SK-N-SH treated with all-trans-retinoic acid at 6 μM for 48 hours (cell line): ENCODE measurements around the gene AKR1B15.
"Not testable (repeated sequence)": the region's sequence is repeated elsewhere in the genome, so short reads cannot be mapped to it uniquely, and the experiment has no call there.

Experiments used
- ATAC-seq: fragments of 200-7000 bp; cut with Tn5 transposase; 3 replicates; pipeline ENCODE4 v1.9.1; 2020; ENCODE audit warnings: mild to moderate bottlenecking, moderate library complexity
- ARNTL ChIP-seq: fragments of 450-650 bp; formaldehyde crosslinking; IDR thresholded peaks from 2 replicates; pipeline ENCODE4 v1.5.0; 2020; ENCODE audit warnings: low read depth, mild to moderate bottlenecking, moderate library complexity, borderline replicate concordance
- BACH2 ChIP-seq: fragments of 250-450 bp; sonication (Bioruptor Pico); IDR thresholded peaks from 2 replicates; pipeline ENCODE4 v1.9.0; 2021; ENCODE audit warnings: mild to moderate bottlenecking, borderline replicate concordance
- ESRRG ChIP-seq: fragments of 250-450 bp; sonication (Bioruptor Pico); IDR thresholded peaks from 2 replicates; pipeline ENCODE4 v1.6.1; 2021; ENCODE audit warnings: mild to moderate bottlenecking
- GLIS3 ChIP-seq: fragments of 250-450 bp; sonication (Bioruptor Pico); IDR thresholded peaks from 2 replicates; pipeline ENCODE4 v1.5.0; 2020; ENCODE audit warnings: mild to moderate bottlenecking, moderate library complexity
- ISL1 ChIP-seq: fragments of 250-450 bp; sonication (Bioruptor Pico); IDR thresholded peaks from 2 replicates; pipeline ENCODE4 v2.1.2; 2022; ENCODE audit warnings: mild to moderate bottlenecking, moderate library complexity
- OSR1 ChIP-seq: fragments of 250-450 bp; sonication (Bioruptor Pico); IDR thresholded peaks from 2 replicates; pipeline ENCODE4 v1.8.0; 2022; ENCODE audit warnings: moderate library complexity, mild to moderate bottlenecking, inconsistent platforms
- PPARA ChIP-seq: fragments of 250-450 bp; sonication (Bioruptor Pico); IDR thresholded peaks from 2 replicates; pipeline ENCODE4 v1.5.0; 2020; ENCODE audit warnings: mild to moderate bottlenecking, borderline replicate concordance
- RARB ChIP-seq: fragments of 250-450 bp; sonication (Bioruptor Pico); IDR thresholded peaks from 2 replicates; pipeline ENCODE4 v1.8.0; 2021; ENCODE audit warnings: mild to moderate bottlenecking, moderate library complexity
- SNAI2 ChIP-seq: fragments of 250-450 bp; sonication (Bioruptor Pico); IDR thresholded peaks from 2 replicates; pipeline ENCODE4 v1.5.0; 2020; ENCODE audit warnings: mild to moderate bottlenecking, moderate library complexity
- TCF4 ChIP-seq: fragments of 250-450 bp; sonication (Bioruptor Pico); IDR thresholded peaks from 2 replicates; pipeline ENCODE4 v1.8.0; 2021; ENCODE audit warnings: mild to moderate bottlenecking, moderate library complexity, borderline replicate concordance
- TOX ChIP-seq: fragments of 250-450 bp; sonication (Bioruptor Pico); IDR thresholded peaks from 2 replicates; pipeline ENCODE4 v1.8.0; 2021; ENCODE audit warnings: mild to moderate bottlenecking, moderate library complexity, borderline replicate concordance
- ZC3H10 ChIP-seq: fragments of 250-450 bp; sonication (Bioruptor Pico); IDR thresholded peaks from 2 replicates; pipeline ENCODE4 v1.5.1; 2021; ENCODE audit warnings: mild to moderate bottlenecking, moderate library complexity
- ZFP30 ChIP-seq: fragments of 450-650 bp; formaldehyde crosslinking; IDR thresholded peaks from 2 replicates; pipeline ENCODE4 v1.5.0; 2022; ENCODE audit warnings: mild to moderate bottlenecking, moderate library complexity
- ZNF565 ChIP-seq: fragments of 450-650 bp; formaldehyde crosslinking; conservative IDR thresholded peaks from 2 replicates; pipeline ENCODE4 v1.5.0; 2020; ENCODE audit warnings: low read depth, mild to moderate bottlenecking, moderate library complexity
- ZNF70 ChIP-seq: fragments of 450-650 bp; formaldehyde crosslinking; IDR thresholded peaks from 2 replicates; pipeline ENCODE4 v1.5.0; 2020; ENCODE audit warnings: mild to moderate bottlenecking, moderate library complexity
- ZNF8 ChIP-seq: fragments of 450-650 bp; formaldehyde crosslinking; IDR thresholded peaks from 2 replicates; pipeline ENCODE4 v1.5.0; 2020; ENCODE audit warnings: mild to moderate bottlenecking, moderate library complexity
- TF ChIP-seq, protein P1 (sequence below): fragments of 250-450 bp; sonication (Bioruptor Pico); IDR thresholded peaks from 2 replicates; pipeline ENCODE4 v1.8.0; 2021; ENCODE audit warnings: low read depth, mild to moderate bottlenecking, moderate library complexity, borderline replicate concordance
- TF ChIP-seq, protein P2 (sequence below): fragments of 250-450 bp; sonication (Bioruptor Pico); IDR thresholded peaks from 2 replicates; pipeline ENCODE4 v1.5.1; 2020; ENCODE audit warnings: low read depth, mild to moderate bottlenecking, moderate library complexity
- TF ChIP-seq, protein P3 (sequence below): fragments of 250-450 bp; sonication (Bioruptor Pico); IDR thresholded peaks from 2 replicates; pipeline ENCODE4 v1.8.0; 2020; ENCODE audit warnings: mild to moderate bottlenecking, moderate library complexity, borderline replicate concordance
- TF ChIP-seq, protein P4 (sequence below): fragments of 250-450 bp; sonication (Bioruptor Pico); IDR thresholded peaks from 2 replicates; pipeline ENCODE4 v1.5.1; 2021; ENCODE audit warnings: mild to moderate bottlenecking, moderate library complexity
- TF ChIP-seq, protein P5 (sequence below): fragments of 250-450 bp; sonication (Bioruptor Pico); IDR thresholded peaks from 2 replicates; pipeline ENCODE4 v1.5.0; 2020; ENCODE audit warnings: mild to moderate bottlenecking, moderate library complexity

AKR1B15 gene

DNA sequence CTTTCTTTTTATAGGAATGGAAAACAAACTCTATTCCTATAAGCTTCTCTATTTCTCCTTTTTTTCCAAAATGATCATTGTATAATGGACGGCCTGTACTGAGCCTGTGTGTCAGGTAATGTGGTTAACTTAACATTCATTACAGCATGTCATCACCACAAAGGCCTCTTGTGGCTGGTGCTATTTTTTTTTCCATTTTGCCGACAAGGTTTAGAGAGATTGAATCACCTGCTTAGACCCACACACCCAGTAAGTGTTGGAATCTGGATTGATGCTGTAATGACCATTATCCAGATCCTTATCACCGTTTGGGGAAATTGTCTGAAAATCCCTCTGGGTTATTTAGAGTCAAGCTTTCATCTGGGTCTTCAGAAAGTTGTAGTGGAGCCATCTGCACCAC lies 18.5 kb downstream of the AKR1B15 start (continued):
- TF ChIP-seq, protein P1, sequence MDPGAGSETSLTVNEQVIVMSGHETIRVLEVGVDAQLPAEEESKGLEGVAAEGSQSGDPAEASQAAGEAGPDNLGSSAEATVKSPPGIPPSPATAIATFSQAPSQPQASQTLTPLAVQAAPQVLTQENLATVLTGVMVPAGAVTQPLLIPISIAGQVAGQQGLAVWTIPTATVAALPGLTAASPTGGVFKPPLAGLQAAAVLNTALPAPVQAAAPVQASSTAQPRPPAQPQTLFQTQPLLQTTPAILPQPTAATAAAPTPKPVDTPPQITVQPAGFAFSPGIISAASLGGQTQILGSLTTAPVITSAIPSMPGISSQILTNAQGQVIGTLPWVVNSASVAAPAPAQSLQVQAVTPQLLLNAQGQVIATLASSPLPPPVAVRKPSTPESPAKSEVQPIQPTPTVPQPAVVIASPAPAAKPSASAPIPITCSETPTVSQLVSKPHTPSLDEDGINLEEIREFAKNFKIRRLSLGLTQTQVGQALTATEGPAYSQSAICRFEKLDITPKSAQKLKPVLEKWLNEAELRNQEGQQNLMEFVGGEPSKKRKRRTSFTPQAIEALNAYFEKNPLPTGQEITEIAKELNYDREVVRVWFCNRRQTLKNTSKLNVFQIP (CRISPR knock-in tag), result no peak
- TF ChIP-seq ZNF70 (CRISPR knock-in tag) (no peak), BACH2 (no peak), ARNTL (CRISPR knock-in tag) (no peak)
- TF ChIP-seq, protein P2, sequence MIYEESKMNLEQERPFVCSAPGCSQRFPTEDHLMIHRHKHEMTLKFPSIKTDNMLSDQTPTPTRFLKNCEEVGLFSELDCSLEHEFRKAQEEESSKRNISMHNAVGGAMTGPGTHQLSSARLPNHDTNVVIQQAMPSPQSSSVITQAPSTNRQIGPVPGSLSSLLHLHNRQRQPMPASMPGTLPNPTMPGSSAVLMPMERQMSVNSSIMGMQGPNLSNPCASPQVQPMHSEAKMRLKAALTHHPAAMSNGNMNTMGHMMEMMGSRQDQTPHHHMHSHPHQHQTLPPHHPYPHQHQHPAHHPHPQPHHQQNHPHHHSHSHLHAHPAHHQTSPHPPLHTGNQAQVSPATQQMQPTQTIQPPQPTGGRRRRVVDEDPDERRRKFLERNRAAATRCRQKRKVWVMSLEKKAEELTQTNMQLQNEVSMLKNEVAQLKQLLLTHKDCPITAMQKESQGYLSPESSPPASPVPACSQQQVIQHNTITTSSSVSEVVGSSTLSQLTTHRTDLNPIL (CRISPR knock-in tag), result no peak

DNA sequence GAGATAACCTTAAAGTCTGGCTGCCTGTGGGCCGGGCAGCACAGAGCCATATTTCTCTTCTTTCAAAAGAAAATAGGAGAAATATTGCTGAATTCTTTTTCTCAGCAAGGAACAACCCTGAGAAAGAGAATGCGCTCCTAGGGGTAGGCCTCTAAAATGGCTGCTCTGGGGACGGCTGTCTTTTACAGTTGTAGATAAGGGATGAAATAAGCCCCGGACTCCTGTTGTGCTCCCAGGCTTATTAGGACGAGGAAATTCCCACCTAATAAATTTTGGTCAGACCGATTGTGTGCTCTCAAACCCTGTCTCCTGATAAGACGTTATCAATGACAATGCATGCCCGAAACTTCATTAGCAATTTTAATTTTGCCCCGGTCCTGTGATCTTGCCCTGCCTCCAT lies 21.1 kb downstream of the AKR1B15 start:
- not testable (repeated sequence) for ATAC-seq

DNA sequence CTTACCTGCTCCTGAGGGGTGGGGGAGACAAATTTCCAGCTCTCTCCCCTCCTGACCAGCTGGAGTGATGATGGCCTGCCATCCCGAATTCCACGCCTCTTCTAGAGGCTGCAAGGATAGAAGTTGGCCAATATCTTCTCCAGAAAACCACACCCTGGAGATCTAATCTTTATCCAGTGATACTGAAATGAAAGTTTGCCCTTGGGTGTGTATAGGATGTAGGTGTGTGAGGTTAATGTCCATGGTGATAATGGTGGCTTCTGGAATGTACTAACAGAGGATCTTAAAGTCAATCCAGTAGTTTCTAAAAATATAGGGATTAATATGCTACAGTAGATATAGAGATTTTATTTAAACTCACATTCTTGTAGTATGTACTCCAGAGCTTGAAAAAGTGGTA lies 22.2 kb downstream of the AKR1B15 start:
- ATAC-seq, result no peak
- no peak for TF ChIP-seq ARNTL (CRISPR knock-in tag)
- no peak for TF ChIP-seq PPARA (CRISPR knock-in tag)
- no peak for TF ChIP-seq ESRRG (CRISPR knock-in tag)
- TF ChIP-seq, protein P3, sequence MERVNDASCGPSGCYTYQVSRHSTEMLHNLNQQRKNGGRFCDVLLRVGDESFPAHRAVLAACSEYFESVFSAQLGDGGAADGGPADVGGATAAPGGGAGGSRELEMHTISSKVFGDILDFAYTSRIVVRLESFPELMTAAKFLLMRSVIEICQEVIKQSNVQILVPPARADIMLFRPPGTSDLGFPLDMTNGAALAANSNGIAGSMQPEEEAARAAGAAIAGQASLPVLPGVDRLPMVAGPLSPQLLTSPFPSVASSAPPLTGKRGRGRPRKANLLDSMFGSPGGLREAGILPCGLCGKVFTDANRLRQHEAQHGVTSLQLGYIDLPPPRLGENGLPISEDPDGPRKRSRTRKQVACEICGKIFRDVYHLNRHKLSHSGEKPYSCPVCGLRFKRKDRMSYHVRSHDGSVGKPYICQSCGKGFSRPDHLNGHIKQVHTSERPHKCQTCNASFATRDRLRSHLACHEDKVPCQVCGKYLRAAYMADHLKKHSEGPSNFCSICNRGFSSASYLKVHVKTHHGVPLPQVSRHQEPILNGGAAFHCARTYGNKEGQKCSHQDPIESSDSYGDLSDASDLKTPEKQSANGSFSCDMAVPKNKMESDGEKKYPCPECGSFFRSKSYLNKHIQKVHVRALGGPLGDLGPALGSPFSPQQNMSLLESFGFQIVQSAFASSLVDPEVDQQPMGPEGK (CRISPR knock-in tag), result no peak
- no peak for TF ChIP-seq TOX
- TF ChIP-seq GLIS3 (CRISPR knock-in tag), result no peak
- no peak for TF ChIP-seq ZFP30
- TF ChIP-seq TCF4 (CRISPR knock-in tag), result no peak
- no peak for TF ChIP-seq ISL1
- no peak for TF ChIP-seq SNAI2
- no peak for TF ChIP-seq ZNF8 (CRISPR knock-in tag)
- TF ChIP-seq, protein P4, sequence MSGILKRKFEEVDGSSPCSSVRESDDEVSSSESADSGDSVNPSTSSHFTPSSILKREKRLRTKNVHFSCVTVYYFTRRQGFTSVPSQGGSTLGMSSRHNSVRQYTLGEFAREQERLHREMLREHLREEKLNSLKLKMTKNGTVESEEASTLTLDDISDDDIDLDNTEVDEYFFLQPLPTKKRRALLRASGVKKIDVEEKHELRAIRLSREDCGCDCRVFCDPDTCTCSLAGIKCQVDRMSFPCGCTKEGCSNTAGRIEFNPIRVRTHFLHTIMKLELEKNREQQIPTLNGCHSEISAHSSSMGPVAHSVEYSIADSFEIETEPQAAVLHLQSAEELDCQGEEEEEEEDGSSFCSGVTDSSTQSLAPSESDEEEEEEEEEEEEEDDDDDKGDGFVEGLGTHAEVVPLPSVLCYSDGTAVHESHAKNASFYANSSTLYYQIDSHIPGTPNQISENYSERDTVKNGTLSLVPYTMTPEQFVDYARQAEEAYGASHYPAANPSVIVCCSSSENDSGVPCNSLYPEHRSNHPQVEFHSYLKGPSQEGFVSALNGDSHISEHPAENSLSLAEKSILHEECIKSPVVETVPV, result no peak
- TF ChIP-seq RARB, result no peak
- TF ChIP-seq ZNF565 (CRISPR knock-in tag), result no peak
- no peak for TF ChIP-seq OSR1

DNA sequence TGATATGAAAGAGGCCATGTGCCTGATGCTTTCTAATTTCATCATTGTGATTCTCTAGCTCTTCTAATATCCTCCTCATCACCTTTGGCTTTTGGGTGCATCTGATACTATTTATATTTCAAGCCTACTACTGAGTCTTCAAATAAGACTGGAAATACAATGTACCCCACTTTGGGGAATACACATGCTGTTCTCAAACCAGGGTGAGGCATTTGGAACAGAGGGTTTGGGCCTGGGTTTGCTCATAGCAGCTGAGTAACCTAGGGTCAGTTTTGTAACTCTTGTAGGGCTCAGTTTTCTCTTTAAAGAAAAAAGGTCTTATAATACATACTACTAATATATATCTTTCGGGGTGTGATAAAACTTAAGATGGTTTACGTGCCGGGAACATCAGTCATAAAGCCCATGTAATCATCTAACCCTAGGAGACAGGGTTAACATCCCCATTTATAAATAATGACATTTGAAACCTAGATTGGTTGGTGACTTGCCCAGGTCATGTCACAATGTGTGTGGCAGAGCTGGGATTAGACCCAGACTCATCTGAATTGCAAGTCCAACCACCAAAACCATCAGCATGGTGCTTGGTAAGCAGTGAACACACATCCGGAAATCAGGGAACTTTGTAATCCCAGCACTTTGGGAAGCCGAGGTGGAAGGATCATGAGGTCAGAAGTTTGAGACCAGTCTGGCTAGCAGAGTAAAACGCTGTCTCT lies 23.0 kb downstream of the AKR1B15 start:
- TF ChIP-seq, protein P5, sequence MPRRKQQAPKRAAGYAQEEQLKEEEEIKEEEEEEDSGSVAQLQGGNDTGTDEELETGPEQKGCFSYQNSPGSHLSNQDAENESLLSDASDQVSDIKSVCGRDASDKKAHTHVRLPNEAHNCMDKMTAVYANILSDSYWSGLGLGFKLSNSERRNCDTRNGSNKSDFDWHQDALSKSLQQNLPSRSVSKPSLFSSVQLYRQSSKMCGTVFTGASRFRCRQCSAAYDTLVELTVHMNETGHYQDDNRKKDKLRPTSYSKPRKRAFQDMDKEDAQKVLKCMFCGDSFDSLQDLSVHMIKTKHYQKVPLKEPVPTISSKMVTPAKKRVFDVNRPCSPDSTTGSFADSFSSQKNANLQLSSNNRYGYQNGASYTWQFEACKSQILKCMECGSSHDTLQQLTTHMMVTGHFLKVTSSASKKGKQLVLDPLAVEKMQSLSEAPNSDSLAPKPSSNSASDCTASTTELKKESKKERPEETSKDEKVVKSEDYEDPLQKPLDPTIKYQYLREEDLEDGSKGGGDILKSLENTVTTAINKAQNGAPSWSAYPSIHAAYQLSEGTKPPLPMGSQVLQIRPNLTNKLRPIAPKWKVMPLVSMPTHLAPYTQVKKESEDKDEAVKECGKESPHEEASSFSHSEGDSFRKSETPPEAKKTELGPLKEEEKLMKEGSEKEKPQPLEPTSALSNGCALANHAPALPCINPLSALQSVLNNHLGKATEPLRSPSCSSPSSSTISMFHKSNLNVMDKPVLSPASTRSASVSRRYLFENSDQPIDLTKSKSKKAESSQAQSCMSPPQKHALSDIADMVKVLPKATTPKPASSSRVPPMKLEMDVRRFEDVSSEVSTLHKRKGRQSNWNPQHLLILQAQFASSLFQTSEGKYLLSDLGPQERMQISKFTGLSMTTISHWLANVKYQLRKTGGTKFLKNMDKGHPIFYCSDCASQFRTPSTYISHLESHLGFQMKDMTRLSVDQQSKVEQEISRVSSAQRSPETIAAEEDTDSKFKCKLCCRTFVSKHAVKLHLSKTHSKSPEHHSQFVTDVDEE, result no peak
- TF ChIP-seq BACH2, result no peak
- no peak for TF ChIP-seq RARB
- no peak for TF ChIP-seq ZC3H10 (CRISPR knock-in tag)
- TF ChIP-seq, protein P1 (CRISPR knock-in tag), result no peak
- no peak for TF ChIP-seq ZNF70 (CRISPR knock-in tag)
- TF ChIP-seq, protein P2 (CRISPR knock-in tag), result no peak
- TF ChIP-seq, protein P4, result no peak
- TF ChIP-seq OSR1, result no peak
- no peak for TF ChIP-seq ESRRG (CRISPR knock-in tag)
- no peak for ATAC-seq
